Measurements from ENCODE around the gene PCDH15.

The PCDH15 gene

GRCh38 chr10:54650547-54650946, 150.5 kb downstream of the PCDH15 start:
- no peak for DNase-seq (ENCODE audit: extremely low read depth, insufficient read length)
- no peaks in the 10 kb centered on the region for H3K36me3 ChIP-seq (ENCODE audit: control insufficient read depth, insufficient read depth, low read length)
- no peak overlapping the region for H3K4me3 ChIP-seq (replicated peaks; ENCODE audit: low read depth, low read length)
- no peak for TF ChIP-seq CTCF (IDR thresholded peaks at IDR 0.05; ENCODE audit: insufficient read depth, low read length, poor library complexity, severe bottlenecking)
- H3K27me3 ChIP-seq (replicated peaks; ENCODE audit: control insufficient read depth, insufficient read depth, low read length), result no peaks in the 10 kb centered on the region

GRCh38 chr10:54622017-54622416, 179.0 kb downstream of the PCDH15 start:
- no peaks in the 10 kb centered on the region for H3K27me3 ChIP-seq (replicated peaks; ENCODE audit: control insufficient read depth, insufficient read depth, low read length)
- no peak for DNase-seq (ENCODE audit: extremely low read depth, insufficient read length)
- no peak overlapping the region for H3K4me3 ChIP-seq (replicated peaks; ENCODE audit: low read depth, low read length)
- TF ChIP-seq CTCF (IDR thresholded peaks at IDR 0.05; ENCODE audit: insufficient read depth, low read length, poor library complexity, severe bottlenecking), result no peak
- H3K36me3 ChIP-seq (ENCODE audit: control insufficient read depth, insufficient read depth, low read length), result no peaks in the 10 kb centered on the region

- DNase-seq (ENCODE audit: extremely low read depth, insufficient read length), result no peak
- no peak overlapping the region for H3K4me3 ChIP-seq (replicated peaks; ENCODE audit: low read depth, low read length)
- TF ChIP-seq CTCF (IDR thresholded peaks at IDR 0.05; ENCODE audit: insufficient read depth, low read length, poor library complexity, severe bottlenecking), result no peak
- H3K27me3 ChIP-seq (replicated peaks; ENCODE audit: control insufficient read depth, insufficient read depth, low read length), result no peaks in the 10 kb centered on the region
- H3K36me3 ChIP-seq (ENCODE audit: control insufficient read depth, insufficient read depth, low read length), result no peaks in the 10 kb centered on the region
These were observed 180.7 kb downstream of the PCDH15 start for GRCh38 chr10:54620352-54620751.

- TF ChIP-seq CTCF (IDR thresholded peaks at IDR 0.05; ENCODE audit: insufficient read depth, low read length, poor library complexity, severe bottlenecking), result no peak
- no peak for DNase-seq (ENCODE audit: extremely low read depth, insufficient read length)
- no peak overlapping the region for H3K4me3 ChIP-seq (replicated peaks; ENCODE audit: low read depth, low read length)
- H3K36me3 ChIP-seq (ENCODE audit: control insufficient read depth, insufficient read depth, low read length), result no peaks in the 10 kb centered on the region
- H3K27me3 ChIP-seq (replicated peaks; ENCODE audit: control insufficient read depth, insufficient read depth, low read length), result no peaks in the 10 kb centered on the region
These were observed 187.0 kb downstream of the PCDH15 start for GRCh38 chr10:54614072-54614471.

- Histone ChIP-seq H3K36me3 (ENCODE audit: control insufficient read depth, insufficient read depth, low read length) (no peaks in the 10 kb centered on the region), H3K27me3 (replicated peaks; ENCODE audit: control insufficient read depth, insufficient read depth, low read length) (no peaks in the 10 kb centered on the region), H3K4me3 (replicated peaks; ENCODE audit: low read depth, low read length) (no peak overlapping the region)
- no peak for DNase-seq (ENCODE audit: extremely low read depth, insufficient read length)
- TF ChIP-seq CTCF (IDR thresholded peaks at IDR 0.05; ENCODE audit: insufficient read depth, low read length, poor library complexity, severe bottlenecking), result no peak
These were observed 187.9 kb downstream of the PCDH15 start for GRCh38 chr10:54613162-54613561.

- Histone ChIP-seq H3K36me3 (ENCODE audit: control insufficient read depth, insufficient read depth, low read length) (no peaks in the 10 kb centered on the region), H3K4me3 (replicated peaks; ENCODE audit: low read depth, low read length) (no peak overlapping the region), H3K27me3 (replicated peaks; ENCODE audit: control insufficient read depth, insufficient read depth, low read length) (no peaks in the 10 kb centered on the region)
- TF ChIP-seq CTCF (IDR thresholded peaks at IDR 0.05; ENCODE audit: insufficient read depth, low read length, poor library complexity, severe bottlenecking), result no peak
- no peak for DNase-seq (ENCODE audit: extremely low read depth, insufficient read length)
These were observed 191.6 kb downstream of the PCDH15 start for GRCh38 chr10:54609423-54609822.

Measured in GM06990 (cell line).